DMS114 treated with DMSO at 0.1 percent for 48 hours (cell line): ENCODE measurements around the gene GNA12.

Experiments used
- DNase-seq: peaks from one replicate; lab custom pipeline; 2025; ENCODE audit not compliant: unreplicated experiment; lab: John Stamatoyannopoulos, UW

Gene GNA12

GRCh38 chr7:2819161-2819953, 24.8 kb downstream of the GNA12 start:
- DNase-seq = no peak

- no peak for DNase-seq
These were observed 25.5 kb downstream of the GNA12 start for GRCh38 chr7:2818653-2819052.

- DNase-seq = no peak
These were observed 26.0 kb downstream of the GNA12 start for GRCh38 chr7:2818121-2818520.

GRCh38 chr7:2817456-2817855, 26.7 kb downstream of the GNA12 start:
- no peak for DNase-seq

GRCh38 chr7:2815875-2816245, 28.2 kb downstream of the GNA12 start:
- DNase-seq = no peak

GRCh38 chr7:2814946-2815874, 28.9 kb downstream of the GNA12 start:
- DNase-seq = no peak

GRCh38 chr7:2814186-2814945, 29.7 kb downstream of the GNA12 start:
- DNase-seq = no peak

- DNase-seq = no peak
These were observed 30.5 kb downstream of the GNA12 start for GRCh38 chr7:2813350-2814185.

GRCh38 chr7:2812831-2813230, 31.3 kb downstream of the GNA12 start:
- DNase-seq = no peak

GRCh38 chr7:2812114-2812487, 32.0 kb downstream of the GNA12 start:
- no peak for DNase-seq

GRCh38 chr7:2811476-2812113, 32.5 kb downstream of the GNA12 start:
- no peak for DNase-seq

- no peak for DNase-seq
These were observed 33.3 kb downstream of the GNA12 start for GRCh38 chr7:2810682-2811415.

- no peak for DNase-seq
These were observed 34.0 kb downstream of the GNA12 start for GRCh38 chr7:2809903-2810625.

- DNase-seq = no peak
These were observed 35.0 kb downstream of the GNA12 start for GRCh38 chr7:2808891-2809665.

- no peak for DNase-seq
These were observed 36.0 kb downstream of the GNA12 start for GRCh38 chr7:2807845-2808772.

- no peak for DNase-seq
These were observed 36.7 kb downstream of the GNA12 start for GRCh38 chr7:2807460-2807844.

GRCh38 chr7:2806571-2806970, 37.5 kb downstream of the GNA12 start:
- no peak for DNase-seq
